Endothelial cell of umbilical vein (primary cell): Measurements from ENCODE around the gene GPR180.

Experiments used
- CTCF ChIP-seq, 2 donors: IDR thresholded peaks; 1 replicate in 1 of 2; 2 replicates in 1 of 2; pipeline ENCODE4 v1.5.1; 2011; ENCODE audit warnings: low read length in 2 of 2, mild to moderate bottlenecking in 2 of 2, moderate library complexity in 2 of 2, control low read depth in 1 of 2, inconsistent platforms in 1 of 2, low read depth in 1 of 2; ENCODE audit not compliant: insufficient read depth in 1 of 2; ENCODE audit errors: extremely low read depth in 1 of 2
- EZH2 ChIP-seq: IDR thresholded peaks from 2 replicates; pipeline ENCODE4 v1.6.1; 2012; ENCODE audit warnings: borderline replicate concordance, low read depth, mild to moderate bottlenecking, moderate library complexity, low read length, inconsistent platforms; ENCODE audit not compliant: severe bottlenecking
- MAX ChIP-seq: IDR thresholded peaks from 2 replicates; pipeline ENCODE4 v1.6.1; 2011; ENCODE audit not compliant: insufficient read depth, insufficient read length
- MYC ChIP-seq: IDR thresholded peaks from one replicate; pipeline ENCODE4 v1.6.1; 2011; ENCODE audit warnings: mild to moderate bottlenecking, low read depth, low read length
- POLR2A ChIP-seq: IDR thresholded peaks from 2 replicates; pipeline ENCODE4 v1.6.1; 2012; ENCODE audit warnings: low read depth, mild to moderate bottlenecking, control low read depth, low read length
- POLR2AphosphoS5 ChIP-seq: IDR thresholded peaks from 2 replicates; pipeline ENCODE4 v1.6.1; 2012; ENCODE audit warnings: low read depth, mild to moderate bottlenecking, control low read depth, low read length, moderate library complexity; ENCODE audit not compliant: insufficient read depth

- TF ChIP-seq CTCF (IDR thresholded peaks at IDR 0.05; ENCODE audit: extremely low read depth in 1 of 2, insufficient read depth in 1 of 2, low read depth in 1 of 2, low read length in 2 of 2) (no peak), POLR2A (no peak), POLR2AphosphoS5 (no peak), EZH2 (no peak), MAX (no peak), MYC (no peak)
These were observed 42.9 kb upstream of the GPR180 start for GRCh38 chr13:94558716-94559115.
